Endothelial cell of umbilical vein (primary cell): Measurements from ENCODE around the gene SLC16A11. TPM values are rescaled to one million over a fixed set of nuclear protein-coding genes. Genes with fewer than 3 reads are reported as not detected.

ENCODE experiments used
- BruUV-seq: library from RNA; stranded (reverse); fragments of 400-500 nt; replicated peaks from 2 replicates; lab custom pipeline; 2021; lab: Mats Ljungman, UMichigan
- CTCF ChIA-PET: fragments of 300-600, 350-600 bp; sonication (Branson Sonifier 250); formaldehyde crosslinking; loops from one replicate; lab custom pipeline; 2021; ENCODE audit warnings: antibody characterized with exemption, inconsistent platforms; lab: Charles Lee
- POLR2A ChIA-PET: fragments of 300-600, 350-600 bp; sonication (Branson Sonifier 250); formaldehyde crosslinking; loops from one replicate; lab custom pipeline; 2021; ENCODE audit warnings: antibody characterized with exemption, inconsistent platforms; lab: Charles Lee
- DNase-seq: peaks from one replicate; pipeline ENCODE4 v3.0.0-alpha.2; 2011; ENCODE audit warnings: low read depth, low spot score
- FAIRE-seq: peaks from 2 replicates; lab custom pipeline; 2011; peaks lifted over from hg19 to GRCh38; lab: Jason Lieb, UNC
- H2AFZ ChIP-seq: 2 replicates; pipeline ENCODE4 v1.6.0; 2012; ENCODE audit warnings: low read depth, low read length, control low read depth, inconsistent platforms
- H3K27ac ChIP-seq: 2 replicates; pipeline ENCODE4 v1.5.1; 2011; ENCODE audit warnings: low read depth, mild to moderate bottlenecking, control low read depth, low read length, moderate library complexity; ENCODE audit not compliant: insufficient read depth
- H3K27me3 ChIP-seq, 2 experiments: 2 replicates each; pipeline versions ENCODE4 v1.6.0 to v1.6.1; 2011; ENCODE audit warnings: low read length in 2 of 2, mixed read lengths in 1 of 2; ENCODE audit not compliant: control insufficient read depth in 2 of 2, insufficient read depth in 2 of 2
- H3K36me3 ChIP-seq, 2 experiments: 2 replicates in 1 of 2; 3 replicates in 1 of 2; pipeline ENCODE4 v1.5.1; 2011; ENCODE audit warnings: low read length in 2 of 2, mild to moderate bottlenecking in 1 of 2, moderate library complexity in 1 of 2; ENCODE audit not compliant: control insufficient read depth in 2 of 2, insufficient read depth in 2 of 2; ENCODE audit errors: extremely low read depth in 1 of 2
- H3K4me1 ChIP-seq: 3 replicates; pipeline ENCODE4 v1.5.1; 2011; ENCODE audit warnings: mild to moderate bottlenecking, low read length; ENCODE audit not compliant: control insufficient read depth, insufficient read depth; ENCODE audit errors: extremely low read depth
- H3K4me2 ChIP-seq: 2 replicates; pipeline ENCODE4 v1.6.1; 2011; ENCODE audit warnings: low read length, control low read depth, mixed read lengths; ENCODE audit not compliant: insufficient read depth
- H3K4me3 ChIP-seq, 3 experiments: fragments of 200-600 bp in 1 of 3; sonication (generic), shearing (Covaris generic) in 1 of 3; replicated peaks in 1 of 3; 2 replicates each; pipeline ENCODE4 v1.5.1; 2011 to 2016; ENCODE audit warnings: control low read depth in 3 of 3, low read length in 3 of 3, mild to moderate bottlenecking in 2 of 3, inconsistent platforms in 1 of 3, low read depth in 1 of 3, moderate library complexity in 1 of 3; ENCODE audit not compliant: insufficient read depth in 1 of 3
- H3K79me2 ChIP-seq: 2 replicates; pipeline ENCODE4 v1.6.0; 2012; ENCODE audit warnings: low read length, inconsistent platforms; ENCODE audit not compliant: control insufficient read depth, insufficient read depth
- H3K9ac ChIP-seq: replicated peaks from 2 replicates; pipeline ENCODE3; 2011; ENCODE audit warnings: low read length, control low read depth; ENCODE audit not compliant: insufficient read depth; ENCODE audit errors: extremely low read depth
- H3K9me1 ChIP-seq: replicated peaks from 3 replicates; pipeline ENCODE4 v1.6.0; 2011; ENCODE audit warnings: mild to moderate bottlenecking, low read length; ENCODE audit not compliant: control insufficient read depth, insufficient read depth; ENCODE audit errors: extremely low read depth
- H3K9me3 ChIP-seq: replicated peaks from 2 replicates; pipeline ENCODE4 v1.5.1; 2012; ENCODE audit warnings: low read length, inconsistent platforms; ENCODE audit not compliant: control insufficient read depth, insufficient read depth
- H4K20me1 ChIP-seq: replicated peaks from 2 replicates; pipeline ENCODE3; 2011; ENCODE audit warnings: mild to moderate bottlenecking, low read length; ENCODE audit not compliant: control insufficient read depth, insufficient read depth; ENCODE audit errors: extremely low read depth
- CTCF ChIP-seq, 2 donors: IDR thresholded peaks; 1 replicate in 1 of 2; 2 replicates in 1 of 2; pipeline ENCODE4 v1.5.1; 2011; ENCODE audit warnings: low read length in 2 of 2, mild to moderate bottlenecking in 2 of 2, moderate library complexity in 2 of 2, control low read depth in 1 of 2, inconsistent platforms in 1 of 2, low read depth in 1 of 2; ENCODE audit not compliant: insufficient read depth in 1 of 2; ENCODE audit errors: extremely low read depth in 1 of 2
- EZH2 ChIP-seq: IDR thresholded peaks from 2 replicates; pipeline ENCODE4 v1.6.1; 2012; ENCODE audit warnings: borderline replicate concordance, low read depth, mild to moderate bottlenecking, moderate library complexity, low read length, inconsistent platforms; ENCODE audit not compliant: severe bottlenecking
- FOS ChIP-seq: IDR thresholded peaks from 2 replicates; pipeline ENCODE4 v1.6.1; 2011; ENCODE audit warnings: mild to moderate bottlenecking, low read length, moderate library complexity, borderline replicate concordance; ENCODE audit not compliant: insufficient read depth
- GATA2 ChIP-seq: IDR thresholded peaks from 2 replicates; pipeline ENCODE4 v1.7.0; 2011; ENCODE audit warnings: low read depth, mild to moderate bottlenecking, moderate library complexity, mixed read lengths, low read length; ENCODE audit not compliant: insufficient read length, insufficient read depth
- JUN ChIP-seq: IDR thresholded peaks from 2 replicates; pipeline ENCODE4 v1.6.1; 2011; ENCODE audit warnings: borderline replicate concordance, low read depth; ENCODE audit not compliant: insufficient read length, insufficient read depth
- MAX ChIP-seq: IDR thresholded peaks from 2 replicates; pipeline ENCODE4 v1.6.1; 2011; ENCODE audit not compliant: insufficient read depth, insufficient read length
- MYC ChIP-seq: IDR thresholded peaks from one replicate; pipeline ENCODE4 v1.6.1; 2011; ENCODE audit warnings: mild to moderate bottlenecking, low read depth, low read length
- POLR2A ChIP-seq: IDR thresholded peaks from 2 replicates; pipeline ENCODE4 v1.6.1; 2012; ENCODE audit warnings: low read depth, mild to moderate bottlenecking, control low read depth, low read length
- POLR2AphosphoS5 ChIP-seq: IDR thresholded peaks from 2 replicates; pipeline ENCODE4 v1.6.1; 2012; ENCODE audit warnings: low read depth, mild to moderate bottlenecking, control low read depth, low read length, moderate library complexity; ENCODE audit not compliant: insufficient read depth
- dilution Hi-C: fragments of 300-500 bp; cut with MboI; formaldehyde crosslinking; loops from one replicate; pipeline ENCODE4 v1.15.0; 2019; ENCODE audit warnings: low sequenced_read_pairs; ENCODE audit not compliant: extremely low pct_ligation_motif_present
- intact Hi-C: fragments of 100-400 bp; cut with micrococcal nuclease; formaldehyde crosslinking; loops from one replicate; pipeline ENCODE4 v1.10.0; 2022
- polyA plus RNA-seq, 4 experiments: library from polyadenylated mRNA; depleted of rRNA in 3 of 4; stranded (reverse) in 3 of 4; unstranded in 1 of 4; fragments of >200 nt; gene quantifications; 2 replicates each; pipeline versions ENCODE4 v1.2.1 to v1.2.3, GENCODE V29; 2011 to 2012; ENCODE audit warnings: missing spikeins in 1 of 4
- total RNA-seq: library from RNA; stranded (reverse); gene quantifications from 2 replicates; pipeline ENCODE4 v1.2.3, GENCODE V29; 2021

The SLC16A11 gene
- total and polyA plus RNA-seq, 2 donors (not counting 3 experiments of a cell fraction or from before 2014, with no cell fraction given) = 0.95 to 1.4 TPM

- H3K79me2 ChIP-seq = no peaks in the 10 kb centered on the region
- dilution Hi-C loops (no loop called here), intact Hi-C loops (no loop called here)
- CTCF ChIA-PET = no interaction called here
- no peaks in the 10 kb centered on the region for H3K9me3 ChIP-seq
- BruUV-seq = no TSS peak
- no peak overlapping the region for H3K4me2 ChIP-seq
- no peak overlapping the region for H3K4me3 ChIP-seq
- H3K4me1 ChIP-seq = no peaks in the 10 kb centered on the region
- no peaks in the 10 kb centered on the region for H3K9me1 ChIP-seq
- no peak overlapping the region for H3K27ac ChIP-seq
- DNase-seq (no peak), FAIRE-seq (no peak)
- no peak overlapping the region for H2AFZ ChIP-seq
- POLR2A ChIA-PET = no interaction called here
- H4K20me1 ChIP-seq = peaks cover 2% of the 10 kb centered on the region
- no peak overlapping the region for H3K9ac ChIP-seq
- peaks cover 16 to 21% of the 10 kb centered on the region in 2 experiments for H3K36me3 ChIP-seq
- TF ChIP-seq EZH2 = no peak
- no peak for TF ChIP-seq GATA2
- no peak for TF ChIP-seq POLR2A
- TF ChIP-seq JUN = peak; percentile 6
- TF ChIP-seq MAX = no peak
- H3K27me3 ChIP-seq = no peaks in the 10 kb centered on the region
Observed at GRCh38 chr17:6998855-6999508, 44.9 kb downstream of the SLC16A11 start.

- BruUV-seq = no TSS peak
- no peak for TF ChIP-seq JUN
- TF ChIP-seq CTCF (IDR thresholded peaks at IDR 0.05; ENCODE audit: extremely low read depth in 1 of 2, insufficient read depth in 1 of 2, low read depth in 1 of 2, low read length in 2 of 2) = no peak
- no peak for TF ChIP-seq POLR2A
- TF ChIP-seq POLR2AphosphoS5 = no peak
- TF ChIP-seq EZH2 = no peak
- no peak for TF ChIP-seq MAX
- TF ChIP-seq GATA2 = no peak
- no peak for TF ChIP-seq MYC
- TF ChIP-seq FOS = no peak
- dilution Hi-C loops = no loop called here
- Histone ChIP-seq H2AFZ (no peak overlapping the region), H3K27me3 (no peaks in the 10 kb centered on the region), H3K27ac (no peak overlapping the region), H3K79me2 (no peaks in the 10 kb centered on the region), H3K9me1 (no peaks in the 10 kb centered on the region), H3K36me3 (peaks cover 9 to 16% of the 10 kb centered on the region in 2 experiments), H3K4me3 (no peak overlapping the region), H3K9me3 (no peaks in the 10 kb centered on the region), H4K20me1 (no peaks in the 10 kb centered on the region), H3K9ac (no peak overlapping the region), H3K4me1 (no peaks in the 10 kb centered on the region), H3K4me2 (no peak overlapping the region)
- FAIRE-seq = no peak
- intact Hi-C loops = no loop called here
- ChIA-PET POLR2A (no interaction called here), CTCF (interaction anchor here (1.6 kb wide), 1 partner anchor 83 kb away, joined by 4 read pairs; no protein-coding TSS in a partner anchor)
- no peak for DNase-seq
Observed at GRCh38 chr17:6997171-6997570, 46.7 kb downstream of the SLC16A11 start.
